Fibroblast of lung (primary cell): ENCODE measurements around the gene WDR90. TPM values are rescaled to one million over a fixed set of nuclear protein-coding genes. Genes with fewer than 3 reads are reported as not detected.
A peak's percentile ranks its signal among the peaks of the same experiment; 100 is the strongest.

Experiments
- DNase-seq, 2 donors: peaks; one replicate each; pipeline versions ENCODE4 v3.0.0 to v3.0.0-alpha.2; 2010; ENCODE audit warnings: low read depth in 2 of 2
- H2AFZ ChIP-seq: 2 replicates; pipeline ENCODE4 v1.5.1; 2012; ENCODE audit warnings: low read length, control low read depth, inconsistent platforms
- H3K27ac ChIP-seq: 2 replicates; pipeline ENCODE4 v1.5.1; 2011; ENCODE audit warnings: low read length, control low read depth; ENCODE audit not compliant: insufficient read depth
- H3K27me3 ChIP-seq: 2 replicates; pipeline ENCODE4 v1.5.1; 2011; ENCODE audit warnings: mild to moderate bottlenecking, low read length; ENCODE audit not compliant: control insufficient read depth, insufficient read depth
- H3K36me3 ChIP-seq: 2 replicates; pipeline ENCODE4 v1.5.1; 2011; ENCODE audit warnings: low read length; ENCODE audit not compliant: control insufficient read depth, insufficient read depth
- H3K4me1 ChIP-seq: 2 replicates; pipeline ENCODE4 v1.5.1; 2011; ENCODE audit warnings: low read length; ENCODE audit not compliant: control insufficient read depth, insufficient read depth; ENCODE audit errors: extremely low read depth
- H3K4me2 ChIP-seq: 2 replicates; pipeline ENCODE4 v1.5.1; 2011; ENCODE audit warnings: low read length, control low read depth; ENCODE audit not compliant: insufficient read depth; ENCODE audit errors: extremely low read depth
- H3K4me3 ChIP-seq, 4 experiments: fragments of 200-600 bp in 1 of 4; sonication (generic) in 1 of 4; replicated peaks in 1 of 4; 2 replicates each; pipeline ENCODE4 v1.5.1; 2011 to 2016; ENCODE audit warnings: low read length in 4 of 4, low read depth in 3 of 4, mild to moderate bottlenecking in 3 of 4, control low read depth in 2 of 4, inconsistent platforms in 1 of 4, mixed read lengths in 1 of 4; ENCODE audit not compliant: insufficient read depth in 1 of 4; ENCODE audit errors: control extremely low read depth in 1 of 4
- H3K79me2 ChIP-seq: 2 replicates; pipeline ENCODE4 v1.5.1; 2012; ENCODE audit warnings: mild to moderate bottlenecking, low read length, inconsistent platforms; ENCODE audit not compliant: control insufficient read depth, insufficient read depth
- H3K9ac ChIP-seq: 2 replicates; pipeline ENCODE4 v1.5.1; 2011; ENCODE audit warnings: mild to moderate bottlenecking, low read length, control low read depth; ENCODE audit not compliant: insufficient read depth
- H3K9me3 ChIP-seq: 2 replicates; pipeline ENCODE4 v1.5.1; 2012; ENCODE audit warnings: low read depth, low read length; ENCODE audit not compliant: control insufficient read depth, insufficient read depth
- H4K20me1 ChIP-seq: 2 replicates; pipeline ENCODE4 v1.5.1; 2011; ENCODE audit warnings: low read length; ENCODE audit not compliant: control insufficient read depth, insufficient read depth; ENCODE audit errors: extremely low read depth
- CTCF ChIP-seq, 2 donors: IDR thresholded peaks in 1 of 2; conservative IDR thresholded peaks in 1 of 2; 1 replicate in 1 of 2; 2 replicates in 1 of 2; pipeline ENCODE4 v1.5.1; 2011 to 2012; ENCODE audit warnings: low read length in 2 of 2, control low read depth in 1 of 2, inconsistent platforms in 1 of 2, low read depth in 1 of 2, mild to moderate bottlenecking in 1 of 2
- EZH2 ChIP-seq: IDR thresholded peaks from 2 replicates; pipeline ENCODE4 v1.5.1; 2012; ENCODE audit warnings: low read length, control low read depth, mild to moderate bottlenecking; ENCODE audit errors: missing control alignments
- polyA plus RNA-seq, 2 donors: library from polyadenylated mRNA; depleted of rRNA in 1 of 2; stranded (reverse) in 1 of 2; unstranded in 1 of 2; fragments of >200 nt; gene quantifications; 2 replicates each; pipeline ENCODE4 v1.2.1, GENCODE V29; 2011 to 2012; ENCODE audit warnings: missing spikeins in 1 of 2
- total RNA-seq: library from RNA; depleted of rRNA; stranded (reverse); fragments of >200 nt; gene quantifications from 2 replicates; pipeline ENCODE4 v1.2.1, GENCODE V29; 2014

WDR90 gene
- total and polyA plus RNA-seq, 2 donors (not counting 1 experiment from before 2014, with no cell fraction given), result 2.9 to 4.8 TPM

- TF ChIP-seq CTCF (conservative IDR thresholded peaks at IDR 0.05 in 1 of 2, IDR thresholded peaks at IDR 0.05 in 1 of 2; ENCODE audit: low read depth in 1 of 2, low read length in 2 of 2) (no peak), EZH2 (no peak)
- H2AFZ ChIP-seq, result no peak overlapping the region
- peaks cover 31% of the 10 kb centered on the region for H3K79me2 ChIP-seq
- no peak for DNase-seq
- H4K20me1 ChIP-seq, result no peaks in the 10 kb centered on the region
- peak overlapping the region; percentile 78 for H3K9ac ChIP-seq
- peak overlapping the region; percentile 72 to 88 (median 85) for H3K4me3 ChIP-seq
- peaks cover 18% of the 10 kb centered on the region for H3K4me1 ChIP-seq
- H3K4me2 ChIP-seq, result peak overlapping the region; percentile 99
- H3K27me3 ChIP-seq, result no peaks in the 10 kb centered on the region
- no peaks in the 10 kb centered on the region for H3K9me3 ChIP-seq
- H3K36me3 ChIP-seq, result peaks cover 26% of the 10 kb centered on the region
- peak overlapping the region; percentile 73 for H3K27ac ChIP-seq
Observed at GRCh38 chr16:680625-680945, 31.4 kb downstream of the WDR90 start.

- H4K20me1 ChIP-seq, result no peaks in the 10 kb centered on the region
- no peak overlapping the region for H2AFZ ChIP-seq
- peaks cover 31% of the 10 kb centered on the region for H3K79me2 ChIP-seq
- peak; percentile 57 to 58 for DNase-seq
- peaks cover 18% of the 10 kb centered on the region for H3K4me1 ChIP-seq
- no peak for TF ChIP-seq EZH2
- TF ChIP-seq CTCF (conservative IDR thresholded peaks at IDR 0.05 in 1 of 2, IDR thresholded peaks at IDR 0.05 in 1 of 2; ENCODE audit: low read depth in 1 of 2, low read length in 2 of 2), result peak in 1 of 2 donors; percentile 13
- H3K4me3 ChIP-seq, result peak overlapping the region; percentile 72 to 88 (median 85)
- peaks cover 27% of the 10 kb centered on the region for H3K36me3 ChIP-seq
- no peaks in the 10 kb centered on the region for H3K27me3 ChIP-seq
- peak overlapping the region; percentile 73 for H3K27ac ChIP-seq
- H3K4me2 ChIP-seq, result peak overlapping the region; percentile 99
- peak overlapping the region; percentile 78 for H3K9ac ChIP-seq
- H3K9me3 ChIP-seq, result no peaks in the 10 kb centered on the region
Observed at GRCh38 chr16:680967-681745, 32.0 kb downstream of the WDR90 start.

- Histone ChIP-seq H3K4me1 (peaks cover 18% of the 10 kb centered on the region), H3K27ac (no peak overlapping the region), H3K36me3 (peaks cover 31% of the 10 kb centered on the region), H4K20me1 (no peaks in the 10 kb centered on the region), H3K9ac (no peak overlapping the region), H3K9me3 (no peaks in the 10 kb centered on the region), H3K4me3 (peak overlapping the region; percentile 72 to 88 (median 85)), H3K79me2 (peaks cover 31% of the 10 kb centered on the region), H3K27me3 (no peaks in the 10 kb centered on the region), H3K4me2 (peak overlapping the region; percentile 99), H2AFZ (no peak overlapping the region)
- peak; percentile 32 to 35 for DNase-seq
- no peak for TF ChIP-seq CTCF (conservative IDR thresholded peaks at IDR 0.05 in 1 of 2, IDR thresholded peaks at IDR 0.05 in 1 of 2; ENCODE audit: low read depth in 1 of 2, low read length in 2 of 2)
- TF ChIP-seq EZH2, result no peak
Observed at GRCh38 chr16:681746-682427, 32.7 kb downstream of the WDR90 start.
